Measurements from ENCODE around the gene QSOX2. TPM values are rescaled to one million over a fixed set of nuclear protein-coding genes. Genes with fewer than 3 reads are reported as not detected.

QSOX2 gene
- total and polyA plus RNA-seq, 10 donors: 12.3 to 20.3 (median 16.9) TPM

DNA sequence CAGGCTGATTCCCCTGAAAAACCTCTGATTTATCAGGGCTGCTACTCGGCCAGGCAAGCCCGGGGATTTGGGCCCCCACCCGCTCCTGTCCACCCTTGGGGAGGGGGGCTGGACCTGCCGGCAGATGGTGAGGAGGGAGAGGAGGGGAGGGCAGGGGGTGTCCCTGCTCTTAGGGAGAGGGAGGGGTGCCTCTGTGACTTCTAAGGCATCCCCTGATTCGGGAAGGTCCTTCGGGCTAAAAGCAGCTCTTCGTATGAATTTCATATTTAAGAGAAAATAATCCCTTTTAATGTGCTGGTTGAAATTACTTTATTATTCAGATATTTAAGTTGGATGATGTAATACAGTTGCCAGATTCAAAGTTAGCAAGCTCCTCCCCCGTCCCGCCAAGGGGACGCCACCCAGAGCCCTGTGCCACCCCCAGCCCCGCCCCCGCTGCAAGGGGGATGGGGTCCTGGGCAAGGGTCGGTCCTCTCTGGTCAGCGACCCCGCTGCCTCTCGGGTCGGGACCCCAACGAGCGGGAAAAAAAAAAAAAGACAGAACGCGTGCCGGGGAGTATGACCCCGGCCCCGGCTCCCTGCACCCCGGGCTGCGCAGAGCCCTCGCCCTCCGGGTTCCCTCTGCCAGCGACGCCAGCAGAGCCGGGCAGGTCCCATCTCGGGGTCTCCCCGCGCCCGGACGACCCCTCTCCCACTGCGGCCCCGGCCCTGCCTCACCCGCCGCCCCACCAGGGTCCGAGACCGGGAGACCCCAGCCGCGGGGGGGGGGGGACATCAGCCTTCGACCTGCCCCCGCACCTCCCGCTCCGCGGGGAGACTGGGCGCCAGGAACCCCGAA lies 53.1 kb downstream of the QSOX2 start:
- peaks cover 0 to 40% (median 14%) of the 10 kb centered on the region in 6 donors for H3K4me1 ChIP-seq
- no peaks in the 10 kb centered on the region for H3K36me3 ChIP-seq
- H3K4me3 ChIP-seq: peak overlapping the region in 1 of 8 donors; percentile 12
- TF ChIP-seq POLR2AphosphoS5 (IDR thresholded peaks at IDR 0.05) (no peak), POLR2A (IDR thresholded peaks at IDR 0.05) (no peak)
- no peak for DNase-seq
- H3K27ac ChIP-seq: no peak overlapping the region
- no peaks in the 10 kb centered on the region for H3K9me3 ChIP-seq
- WGBS, 5 donors: 4 to 10% (median 5%) methylated on average over 37 to 51 of the region's 51 CpGs
- H3K27me3 ChIP-seq (replicated peaks in 1 of 7): peaks cover 6 to 100% (median 94%) of the 10 kb centered on the region in 7 donors
- intact Hi-C loops (cut with DNase I; ENCODE audit: low total_unique reads): no loop called here

GRCh38 chr9:136191960-136192286 lies 53.7 kb downstream of the QSOX2 start:
- Histone ChIP-seq H3K4me3 (no peak overlapping the region), H3K27me3 (replicated peaks in 1 of 7) (peaks cover 6 to 100% (median 93%) of the 10 kb centered on the region in 7 donors), H3K36me3 (no peaks in the 10 kb centered on the region), H3K4me1 (peaks cover 0 to 34% (median 14%) of the 10 kb centered on the region in 6 donors), H3K9me3 (no peaks in the 10 kb centered on the region), H3K27ac (no peak overlapping the region)
- 11 to 19% (median 19%) methylated on average over 9 of the region's 9 CpGs for WGBS, 5 donors
- no peak for DNase-seq
- TF ChIP-seq CTCF (IDR thresholded peaks at IDR 0.05 in 8 of 11, conservative IDR thresholded peaks at IDR 0.05 in 3 of 11) (no peak), POLR2A (IDR thresholded peaks at IDR 0.05) (no peak), POLR2AphosphoS5 (IDR thresholded peaks at IDR 0.05) (no peak)
- intact Hi-C loops (cut with DNase I; ENCODE audit: low total_unique reads): no loop called here

GRCh38 chr9:136191099-136191959 lies 54.3 kb downstream of the QSOX2 start:
- WGBS, 5 donors: 41 to 51% (median 46%) methylated on average over 25 to 30 of the region's 30 CpGs
- H3K27me3 ChIP-seq (replicated peaks in 1 of 7): peaks cover 6 to 100% (median 93%) of the 10 kb centered on the region in 7 donors
- DNase-seq: no peak

GRCh38 chr9:136190656-136191055 lies 55.0 kb downstream of the QSOX2 start:
- no peaks in the 10 kb centered on the region for H3K9me3 ChIP-seq
- H3K4me1 ChIP-seq: peaks cover 0 to 30% (median 14%) of the 10 kb centered on the region in 6 donors
- TF ChIP-seq POLR2A (IDR thresholded peaks at IDR 0.05): no peak
- no peak for TF ChIP-seq CTCF (IDR thresholded peaks at IDR 0.05 in 8 of 11, conservative IDR thresholded peaks at IDR 0.05 in 3 of 11)
- TF ChIP-seq POLR2AphosphoS5 (IDR thresholded peaks at IDR 0.05): no peak
- no peak for DNase-seq
- H3K4me3 ChIP-seq: no peak overlapping the region
- H3K36me3 ChIP-seq: no peaks in the 10 kb centered on the region
- intact Hi-C loops (cut with DNase I; ENCODE audit: low total_unique reads): no loop called here
- 39 to 65% (median 53%) methylated on average over 3 to 11 of the region's 11 CpGs for WGBS, 5 donors
- H3K27ac ChIP-seq: no peak overlapping the region
- H3K27me3 ChIP-seq (replicated peaks in 1 of 7): peaks cover 6 to 100% (median 92%) of the 10 kb centered on the region in 7 donors

More at GRCh38 chr9:136191099-136191959, 54.3 kb downstream of the QSOX2 start:
- intact Hi-C loops (cut with DNase I; ENCODE audit: low total_unique reads): no loop called here
- no peak overlapping the region for H3K27ac ChIP-seq
- no peaks in the 10 kb centered on the region for H3K36me3 ChIP-seq
- peaks cover 0 to 30% (median 14%) of the 10 kb centered on the region in 6 donors for H3K4me1 ChIP-seq
- no peak for TF ChIP-seq POLR2AphosphoS5 (IDR thresholded peaks at IDR 0.05)
- no peak for TF ChIP-seq CTCF (IDR thresholded peaks at IDR 0.05 in 8 of 11, conservative IDR thresholded peaks at IDR 0.05 in 3 of 11)
- no peak for TF ChIP-seq POLR2A (IDR thresholded peaks at IDR 0.05)
- H3K4me3 ChIP-seq: no peak overlapping the region
- H3K9me3 ChIP-seq: no peaks in the 10 kb centered on the region
